H9 (cell line): Measurements from ENCODE around the gene PREX1. TPM values are rescaled to one million over a fixed set of nuclear protein-coding genes. Genes with fewer than 3 reads are reported as not detected.

Experiments used
- DNase-seq: peaks from one replicate; pipeline ENCODE4 v3.0.0-alpha.2; 2017
- H2AFZ ChIP-seq: one replicate; pipeline ENCODE4 v1.6.1; 2013; ENCODE audit warnings: mild to moderate bottlenecking, low read length, control low read depth, moderate library complexity
- H2AK5ac ChIP-seq: 2 replicates; pipeline ENCODE4 v1.6.1; 2013; ENCODE audit warnings: low read length, control low read depth, mixed read lengths; ENCODE audit not compliant: insufficient read length
- H2BK120ac ChIP-seq: one replicate; pipeline ENCODE4 v1.6.1; 2013; ENCODE audit warnings: low read depth, mild to moderate bottlenecking, low read length, control low read depth, inconsistent platforms; ENCODE audit not compliant: poor library complexity, severe bottlenecking
- H2BK12ac ChIP-seq: 2 replicates; pipeline ENCODE4 v1.6.1; 2013; ENCODE audit warnings: low read length, control low read depth, mixed read lengths, low read depth; ENCODE audit not compliant: insufficient read length
- H2BK15ac ChIP-seq: 2 replicates; pipeline ENCODE4 v1.6.1; 2013; ENCODE audit warnings: low read depth, low read length, control low read depth
- H2BK20ac ChIP-seq: one replicate; pipeline ENCODE4 v1.6.1; 2013; ENCODE audit warnings: low read depth, mild to moderate bottlenecking, low read length, control low read depth, inconsistent platforms; ENCODE audit not compliant: poor library complexity, severe bottlenecking
- H2BK5ac ChIP-seq: 2 replicates; pipeline ENCODE4 v1.6.1; 2013; ENCODE audit warnings: low read length, control low read depth, mixed read lengths; ENCODE audit not compliant: insufficient read length
- H3K14ac ChIP-seq: 2 replicates; pipeline ENCODE4 v1.6.1; 2013; ENCODE audit warnings: low read length, control low read depth; ENCODE audit not compliant: insufficient read depth
- H3K18ac ChIP-seq: 2 replicates; pipeline ENCODE4 v1.6.1; 2013; ENCODE audit warnings: low read depth, mild to moderate bottlenecking, mixed read lengths, low read length, control low read depth; ENCODE audit not compliant: insufficient read length
- H3K23ac ChIP-seq: 2 replicates; pipeline ENCODE4 v1.6.1; 2013; ENCODE audit warnings: low read length, control low read depth, mixed read lengths, low read depth; ENCODE audit not compliant: insufficient read length
- H3K23me2 ChIP-seq: 2 replicates; pipeline ENCODE4 v1.6.1; 2013; ENCODE audit warnings: low read depth, mild to moderate bottlenecking, mixed read lengths, low read length, control low read depth; ENCODE audit not compliant: insufficient read length, poor library complexity, severe bottlenecking
- H3K27ac ChIP-seq: 2 replicates; pipeline ENCODE4 v1.5.1; 2013; ENCODE audit warnings: low read length, control low read depth, mixed read lengths, low read depth; ENCODE audit not compliant: insufficient read length
- H3K27me3 ChIP-seq: 2 replicates; pipeline ENCODE4 v1.6.1; 2013; ENCODE audit warnings: low read length, control low read depth, inconsistent platforms; ENCODE audit not compliant: insufficient read depth
- H3K4ac ChIP-seq: 2 replicates; pipeline ENCODE4 v1.6.1; 2013; ENCODE audit warnings: low read depth, mild to moderate bottlenecking, control low read depth, inconsistent platforms, low read length, moderate library complexity
- H3K4me1 ChIP-seq: 2 replicates; pipeline ENCODE4 v1.6.1; 2013; ENCODE audit warnings: low read length, control low read depth, inconsistent platforms; ENCODE audit not compliant: insufficient read depth
- H3K4me2 ChIP-seq: 2 replicates; pipeline ENCODE4 v1.6.1; 2013; ENCODE audit warnings: low read length, control low read depth, mixed read lengths; ENCODE audit not compliant: insufficient read length, insufficient read depth
- H3K56ac ChIP-seq: 2 replicates; pipeline ENCODE4 v1.6.1; 2013; ENCODE audit warnings: low read depth, mild to moderate bottlenecking, mixed read lengths, low read length, control low read depth; ENCODE audit not compliant: insufficient read length
- H3K79me1 ChIP-seq: 2 replicates; pipeline ENCODE4 v1.6.1; 2013; ENCODE audit warnings: low read depth, mild to moderate bottlenecking, moderate library complexity, low read length, control low read depth, inconsistent platforms; ENCODE audit not compliant: insufficient read depth, poor library complexity, severe bottlenecking
- H3K79me2 ChIP-seq: 2 replicates; pipeline ENCODE4 v1.6.1; 2013; ENCODE audit warnings: low read length, control low read depth, inconsistent platforms; ENCODE audit not compliant: insufficient read depth
- H3K9ac ChIP-seq: 2 replicates; pipeline ENCODE4 v1.6.1; 2013; ENCODE audit warnings: low read length, control low read depth, mixed read lengths; ENCODE audit not compliant: insufficient read length; ENCODE audit errors: extremely low read depth
- H3K9me3 ChIP-seq: one replicate; pipeline ENCODE4 v1.6.1; 2013; ENCODE audit warnings: low read depth, low read length, inconsistent platforms; ENCODE audit not compliant: control insufficient read depth
- H3T11ph ChIP-seq: one replicate; pipeline ENCODE4 v1.6.1; 2013; ENCODE audit warnings: mild to moderate bottlenecking, low read length, control low read depth, inconsistent platforms
- H4K20me1 ChIP-seq: one replicate; pipeline ENCODE4 v1.6.1; 2013; ENCODE audit not compliant: control insufficient read depth, insufficient read length, insufficient read depth
- H4K5ac ChIP-seq: 2 replicates; pipeline ENCODE4 v1.6.1; 2013; ENCODE audit warnings: low read depth, mild to moderate bottlenecking, mixed read lengths, low read length, control low read depth; ENCODE audit not compliant: insufficient read length
- H4K8ac ChIP-seq: replicated peaks from 2 replicates; pipeline ENCODE4 v1.6.1; 2013; ENCODE audit warnings: low read length, control low read depth, mixed read lengths, low read depth; ENCODE audit not compliant: insufficient read length
- H4K91ac ChIP-seq: 2 replicates; pipeline ENCODE4 v1.6.1; 2013; ENCODE audit warnings: low read depth, mild to moderate bottlenecking, moderate library complexity, mixed read lengths, low read length, control low read depth; ENCODE audit not compliant: insufficient read length
- H3K27ac Mint-ChIP-seq, 3 experiments: 2 replicates in 2 of 3; 3 replicates in 1 of 3; pipeline ENCODE4 v1.8.0; 2020 to 2021; ENCODE audit warnings: mixed read lengths in 3 of 3, mild to moderate bottlenecking in 1 of 3, moderate library complexity in 1 of 3
- H3K27me3 Mint-ChIP-seq: 2 replicates; pipeline ENCODE4 v1.8.0; 2021; ENCODE audit warnings: low read depth, mild to moderate bottlenecking, moderate library complexity, mixed read lengths
- H3K36me3 Mint-ChIP-seq, 3 experiments: 2 replicates in 2 of 3; 3 replicates in 1 of 3; pipeline ENCODE4 v1.8.0; 2020 to 2021; ENCODE audit warnings: low read depth in 3 of 3, mixed read lengths in 3 of 3; ENCODE audit not compliant: insufficient read depth in 1 of 3
- H3K4me1 Mint-ChIP-seq, 2 experiments: 2 replicates each; pipeline ENCODE4 v1.8.0; 2020; ENCODE audit warnings: mixed read lengths in 2 of 2
- H3K4me3 Mint-ChIP-seq, 2 experiments: 2 replicates in 1 of 2; 3 replicates in 1 of 2; pipeline ENCODE4 v1.8.0; 2020 to 2021; ENCODE audit warnings: mild to moderate bottlenecking in 2 of 2, mixed read lengths in 2 of 2, moderate library complexity in 1 of 2
- H3K9me3 Mint-ChIP-seq, 2 experiments: 2 replicates in 1 of 2; 3 replicates in 1 of 2; pipeline ENCODE4 v1.8.0; 2020; ENCODE audit warnings: mild to moderate bottlenecking in 2 of 2, mixed read lengths in 2 of 2, moderate library complexity in 1 of 2
- CTCF ChIP-seq: fragments of 200-600 bp; sonication (generic); conservative IDR thresholded peaks from 3 replicates; pipeline ENCODE4 v1.8.0; 2021; ENCODE audit warnings: antibody characterized with exemption, mild to moderate bottlenecking
- WGBS: extraction: QIAGEN DNeasy Blood & Tissue Kit; methylation state at CpG from one replicate; pipeline ENCODE4 v1.1.7; 2013; ENCODE audit warnings: missing lambda C conversion rate, low lambda C conversion rate, mixed read lengths; ENCODE audit not compliant: insufficient read length; ENCODE audit errors: extremely low coverage; 5-methylcytosine and 5-hydroxymethylcytosine counted together
- total RNA-seq: library from RNA; stranded (reverse); gene quantifications from 2 replicates; pipeline ENCODE4 v1.2.1, GENCODE V29; 2021

PREX1 gene
- total RNA-seq, 1 experiment from 2014 or later: 6.6 TPM

- Histone ChIP-seq H3K4me2 (no peak overlapping the region), H3K18ac (no peak overlapping the region), H4K91ac (no peak overlapping the region), H3K23me2 (no peaks in the 10 kb centered on the region), H3K79me2 (no peaks in the 10 kb centered on the region), H3K9me3 (no peaks in the 10 kb centered on the region), H2AK5ac (no peak overlapping the region), H2AFZ (no peak overlapping the region), H3K27me3 (no peaks in the 10 kb centered on the region), H2BK5ac (no peak overlapping the region), H3K79me1 (no peaks in the 10 kb centered on the region), H3K27ac (no peak overlapping the region), H3K56ac (no peak overlapping the region), H3T11ph (no peak overlapping the region), H2BK120ac (no peak overlapping the region), H2BK15ac (no peak overlapping the region), H3K9ac (no peak overlapping the region), H3K4me1 (no peaks in the 10 kb centered on the region), H2BK20ac (no peak overlapping the region), H3K4ac (no peak overlapping the region), H4K20me1 (no peaks in the 10 kb centered on the region), H4K5ac (no peak overlapping the region), H3K14ac (no peak overlapping the region; the same call in 1 of the 2 replicates), H3K23ac (no peak overlapping the region), H4K8ac (no peak overlapping the region), H2BK12ac (no peak overlapping the region)
- no peaks in the 10 kb centered on the region for H3K27me3 Mint-ChIP-seq
- H3K4me1 Mint-ChIP-seq: peaks cover 6 to 8% of the 10 kb centered on the region in 2 experiments
- H3K27ac Mint-ChIP-seq: peak overlapping the region in 1 of 3 experiments; percentile 50; a peak in 1 of 7 replicates
- H3K36me3 Mint-ChIP-seq: no peaks in the 10 kb centered on the region; a peak in 1 of 7 replicates
- no peak for TF ChIP-seq CTCF
- no CpG with 5 or more reads among the region's 12 CpGs for WGBS
- no peak for DNase-seq
- H3K4me3 Mint-ChIP-seq: no peak overlapping the region
- no peaks in the 10 kb centered on the region for H3K9me3 Mint-ChIP-seq
These were observed 124.7 kb downstream of the PREX1 start for GRCh38 chr20:48703107-48703506.
